C1 segment of cervical spinal cord (tissue), 14 donors: ENCODE results near the gene FAM217A.
"Not testable (repeated sequence)": the region's sequence is repeated elsewhere in the genome, so short reads cannot be mapped to it uniquely, and the experiment has no call there.

Source experiments
- DNase-seq, 14 donors: peaks; one replicate each; lab custom pipeline; 2025; lab: John Stamatoyannopoulos, UW

FAM217A gene, protein sequence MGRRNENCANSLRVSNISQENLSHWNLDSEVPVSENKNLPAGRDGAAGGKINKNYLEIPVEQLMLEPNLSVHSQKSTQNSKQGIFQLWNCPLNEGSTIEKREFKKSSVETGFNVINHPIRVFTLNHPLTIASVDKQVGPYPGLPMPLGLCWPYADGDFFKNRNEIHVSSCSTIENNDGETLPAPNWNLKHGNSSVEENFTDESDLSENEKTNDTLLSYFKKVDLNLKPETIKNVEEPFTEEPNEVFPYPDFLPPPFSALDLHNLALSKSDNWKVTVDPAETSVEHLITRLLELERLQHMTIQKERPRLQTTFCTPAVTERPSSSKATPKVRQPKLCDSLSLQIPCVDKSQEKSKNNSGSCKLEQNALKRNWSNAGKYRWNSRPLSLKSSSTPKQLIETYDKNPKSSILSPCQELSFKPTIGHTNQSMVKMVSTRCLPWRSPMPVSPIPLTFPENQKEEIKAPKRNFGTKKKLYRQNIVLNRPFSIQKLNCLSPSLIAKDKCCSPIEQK

DNA sequence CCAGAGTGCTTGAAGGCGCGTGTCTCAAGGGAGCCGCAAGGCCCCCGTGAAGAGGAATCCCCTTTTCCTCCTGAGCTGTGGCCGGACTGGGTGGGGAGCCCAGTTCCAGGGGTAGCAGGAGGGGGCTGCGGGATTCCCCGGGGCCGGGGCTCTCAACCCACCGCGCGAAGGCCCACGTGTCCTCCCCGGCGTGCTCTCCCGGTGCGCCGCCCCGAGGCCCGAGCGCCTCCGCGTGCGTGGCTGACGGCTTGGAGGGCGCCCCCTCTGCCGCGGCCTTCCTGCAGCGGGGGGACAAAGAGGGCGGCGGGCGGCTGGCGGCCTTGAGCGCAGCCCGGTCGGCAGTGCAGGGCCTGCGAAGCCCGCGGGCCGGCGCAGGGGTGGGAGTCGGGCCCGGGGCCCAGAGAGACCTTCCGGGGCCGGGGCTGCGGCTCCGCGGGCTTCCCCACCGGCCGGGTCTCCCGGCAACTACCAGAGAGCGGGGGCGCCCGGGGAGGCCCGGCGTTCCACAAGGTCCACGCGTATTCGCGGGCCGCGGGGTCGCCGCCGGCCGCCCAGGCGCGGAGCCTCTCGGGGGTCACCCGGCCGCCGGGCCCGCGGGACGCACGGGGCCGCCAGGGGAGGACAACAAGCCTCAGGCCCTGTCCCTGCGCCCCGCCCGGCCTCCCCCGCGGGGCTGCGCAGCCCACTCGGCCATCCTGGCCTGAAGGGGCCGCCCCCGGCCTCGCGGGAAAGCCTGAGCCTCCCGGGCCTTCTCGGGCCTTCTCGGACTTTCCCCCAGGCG lies at the start of gene FAM217A:
Gene FAM217A (minus strand): TSS at position 447 of the 781 bp plus-strand sequence. CDS start 1,723 bp downstream, outside the sequence.
- no peak for DNase-seq

DNA sequence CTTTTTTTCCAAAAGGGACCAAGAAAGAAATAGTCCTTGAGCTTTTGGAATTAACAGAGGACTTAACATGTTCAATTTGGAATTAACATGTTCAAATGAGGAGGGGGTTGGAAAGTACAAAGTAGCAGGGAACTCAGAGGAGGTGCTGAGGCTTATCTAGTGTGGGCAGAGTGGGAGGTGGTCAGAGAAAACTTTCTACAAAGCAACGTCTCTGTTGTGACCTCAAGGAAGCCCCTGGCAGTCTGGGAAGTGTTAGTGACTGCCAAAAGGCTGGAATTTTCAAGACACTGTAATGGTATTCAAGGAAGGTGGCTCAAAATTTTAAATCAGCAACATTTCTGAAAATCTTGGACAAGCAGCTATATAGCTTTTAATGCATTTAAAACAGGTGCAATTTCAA lies 49.1 kb upstream of the FAM217A start:
- no peak for DNase-seq

DNA sequence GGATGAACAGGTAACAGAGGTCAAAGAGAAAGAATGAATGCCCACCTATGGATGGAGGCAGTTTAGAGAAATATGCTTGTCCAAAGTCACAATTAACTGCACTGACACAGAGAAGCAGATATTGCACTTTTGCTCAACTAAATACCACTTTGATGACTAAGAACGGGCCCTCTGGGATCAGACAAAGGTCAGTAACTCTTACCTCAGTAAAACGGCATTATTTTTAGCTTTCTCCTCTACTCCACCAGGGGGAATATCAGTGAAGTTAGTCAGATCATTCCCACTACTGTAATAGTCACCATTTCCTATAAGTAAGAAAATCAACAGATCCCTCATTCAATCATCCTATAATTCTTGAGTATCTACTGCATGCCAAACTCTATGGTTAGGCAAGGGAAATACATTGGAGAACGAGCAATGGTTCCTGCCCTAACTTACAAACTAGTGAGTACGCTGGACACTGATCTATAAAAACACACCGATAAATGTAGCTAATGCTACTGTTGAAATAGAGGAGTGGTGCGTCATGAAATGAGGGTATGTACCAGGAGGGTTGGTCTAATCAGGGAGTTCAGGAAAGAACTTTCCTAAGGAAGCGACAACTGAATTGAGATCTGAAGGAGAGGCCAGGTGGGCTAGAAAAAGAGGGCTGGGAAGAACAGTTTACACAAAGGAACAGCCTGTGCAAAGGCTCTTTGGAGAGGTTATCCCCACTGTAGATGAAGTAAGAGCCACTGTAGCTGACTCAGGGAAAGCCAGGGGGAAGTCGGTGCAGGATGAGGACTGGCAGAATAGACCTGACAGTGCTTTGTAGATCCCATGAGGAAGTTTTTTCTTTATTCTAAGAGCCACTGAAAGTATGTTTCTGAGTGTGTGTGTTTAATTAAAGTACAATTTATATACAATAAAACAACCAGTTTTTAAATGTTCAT lies 47.3 kb upstream of the FAM217A start:
- DNase-seq = no peak

- no peak for DNase-seq
These were observed 46.6 kb upstream of the FAM217A start for GRCh38 chr6:4125500-4125899.

DNA sequence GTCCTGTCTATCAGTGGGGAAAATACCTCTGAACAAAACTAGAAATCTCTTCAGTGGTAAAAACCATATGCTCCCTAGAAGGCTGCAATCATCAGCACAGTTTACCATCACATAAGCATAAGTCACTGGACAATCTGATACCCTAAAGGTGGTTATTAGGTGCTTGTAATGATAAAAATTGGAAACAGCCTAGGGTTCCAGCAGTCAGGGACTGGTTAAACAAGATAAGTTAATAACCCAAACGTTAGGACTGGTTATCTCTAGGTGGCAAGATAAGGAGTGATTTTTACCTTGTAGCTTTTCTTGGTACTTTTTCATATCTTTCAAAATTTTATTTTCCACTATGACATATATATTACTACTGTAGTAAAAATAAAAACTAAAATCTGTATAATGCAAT lies 45.4 kb upstream of the FAM217A start:
- DNase-seq = no peak

DNA sequence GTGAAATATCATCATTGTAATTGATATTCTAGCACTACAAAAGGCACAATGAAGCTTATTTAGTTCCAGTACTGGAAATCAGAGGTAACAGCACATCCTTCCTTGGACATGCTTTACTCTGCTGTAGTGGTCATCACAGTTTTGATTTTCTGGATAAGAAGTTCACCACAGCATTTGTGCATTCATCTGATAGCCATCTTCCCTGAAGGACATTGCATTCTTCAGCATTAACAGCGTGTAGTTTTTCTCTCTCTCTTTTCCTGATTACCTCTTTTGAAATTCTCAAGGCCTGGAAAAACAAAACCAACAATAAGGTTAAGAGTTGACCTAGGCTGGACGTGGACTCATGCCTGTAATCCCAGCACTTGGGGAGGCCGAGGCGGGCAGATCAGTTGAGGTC lies 36.8 kb upstream of the FAM217A start:
- no peak for DNase-seq

DNA sequence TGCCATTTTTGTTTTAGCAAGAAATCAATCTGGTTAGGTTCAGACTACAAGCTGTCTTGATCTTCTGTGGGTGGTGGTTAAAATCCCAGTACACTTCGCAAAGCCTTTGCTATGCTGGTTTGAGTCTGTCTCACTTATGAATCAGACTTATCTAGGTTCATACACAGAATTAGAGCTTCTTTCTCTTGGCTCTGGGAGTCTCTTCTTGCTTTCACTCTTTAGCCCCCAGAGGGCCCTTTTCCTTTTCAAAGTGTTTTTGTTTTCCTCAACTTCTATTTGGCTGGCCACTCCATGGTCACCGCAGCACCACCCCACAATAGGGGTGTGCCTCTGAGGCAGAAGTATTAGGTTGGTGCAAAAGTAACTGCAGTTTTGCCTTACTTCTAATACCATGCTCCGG lies 35.2 kb upstream of the FAM217A start:
- DNase-seq = no peak

GRCh38 chr6:4113649-4114048 lies 34.7 kb upstream of the FAM217A start:
- DNase-seq = no peak

DNA sequence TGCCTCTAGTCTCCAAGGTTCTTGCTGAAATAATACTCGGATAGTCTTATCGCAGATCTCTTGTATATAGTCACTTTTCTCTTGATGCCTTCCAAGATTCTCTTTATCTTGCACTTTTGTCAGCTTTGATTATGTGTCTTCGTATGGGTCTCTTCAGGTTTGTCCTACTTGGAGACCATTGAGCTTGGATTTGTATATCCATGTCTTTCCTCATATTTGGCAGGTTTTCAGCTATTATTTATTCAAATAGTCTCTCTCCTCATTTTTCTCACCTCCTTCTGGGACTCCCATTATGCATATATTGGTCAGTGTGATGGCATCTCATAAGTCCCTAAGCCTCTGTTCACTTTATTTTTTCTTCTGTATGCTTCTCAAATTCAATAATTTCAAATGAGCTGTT lies 33.4 kb upstream of the FAM217A start:
- DNase-seq = no peak

DNA sequence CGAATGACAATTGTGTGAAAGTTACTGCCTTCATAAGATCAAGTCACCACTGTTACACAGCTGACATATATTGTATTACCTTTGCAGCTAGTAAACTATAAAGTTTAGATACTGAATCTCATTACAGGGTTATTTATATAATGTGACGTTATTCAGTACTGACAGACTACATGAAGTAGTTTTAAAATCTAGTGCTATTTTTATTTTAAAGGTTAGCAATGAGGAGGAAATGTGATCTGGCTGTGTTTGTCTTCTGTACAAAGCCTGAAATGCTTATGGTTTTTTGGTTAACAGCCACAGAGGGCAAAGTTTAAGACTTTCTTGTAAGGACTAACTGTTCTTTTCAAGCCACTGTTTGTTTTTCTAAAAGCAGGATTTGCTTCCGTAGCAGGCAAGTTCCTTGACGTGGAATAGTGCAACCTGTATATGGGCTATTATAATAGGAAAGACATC lies 30.5 kb upstream of the FAM217A start:
- not testable (repeated sequence) for DNase-seq

DNA sequence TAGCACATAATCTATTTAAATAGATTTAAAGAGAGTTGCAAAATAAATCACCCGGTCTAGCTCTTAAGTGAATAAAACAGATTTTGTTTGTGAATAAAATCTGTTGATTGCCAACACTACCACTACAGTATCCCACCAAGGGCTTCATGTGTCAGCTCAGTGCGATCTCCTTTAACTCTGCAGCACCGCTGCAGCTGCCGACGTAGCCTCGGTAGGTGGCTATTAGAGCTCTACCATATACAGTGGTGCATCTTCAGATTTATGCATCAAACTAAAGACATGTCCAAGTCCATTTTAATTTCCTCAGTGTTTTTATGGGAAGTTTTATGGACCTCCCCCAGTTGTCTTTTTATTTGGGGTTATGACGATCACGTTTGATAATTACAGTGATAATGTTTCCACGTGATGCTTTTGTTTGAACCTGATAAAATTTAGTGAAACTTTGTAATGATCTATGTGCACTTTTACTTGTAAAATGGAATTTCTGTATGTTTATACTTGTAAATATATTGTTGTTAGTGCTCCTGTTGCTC lies 29.7 kb upstream of the FAM217A start:
- no peak for DNase-seq

DNA sequence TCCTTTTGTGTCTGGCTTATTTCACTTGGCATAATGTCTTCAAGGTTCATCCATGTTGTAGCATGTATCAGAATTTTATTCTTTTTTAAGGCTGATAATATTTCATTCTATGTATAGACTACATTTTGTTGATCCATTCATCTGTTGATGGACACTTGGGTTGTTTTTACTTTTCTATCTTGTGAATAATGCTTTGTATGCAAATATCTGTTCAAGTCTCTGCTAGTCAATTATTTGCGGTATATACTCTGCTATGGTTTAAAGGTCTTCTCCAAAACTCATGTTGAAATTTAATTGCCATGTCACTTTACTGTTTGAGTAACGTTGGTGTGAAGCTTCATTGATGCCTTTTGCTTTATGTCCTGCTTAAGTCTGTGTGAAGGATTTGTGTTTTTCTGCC lies 28.9 kb upstream of the FAM217A start:
- DNase-seq = no peak

DNA sequence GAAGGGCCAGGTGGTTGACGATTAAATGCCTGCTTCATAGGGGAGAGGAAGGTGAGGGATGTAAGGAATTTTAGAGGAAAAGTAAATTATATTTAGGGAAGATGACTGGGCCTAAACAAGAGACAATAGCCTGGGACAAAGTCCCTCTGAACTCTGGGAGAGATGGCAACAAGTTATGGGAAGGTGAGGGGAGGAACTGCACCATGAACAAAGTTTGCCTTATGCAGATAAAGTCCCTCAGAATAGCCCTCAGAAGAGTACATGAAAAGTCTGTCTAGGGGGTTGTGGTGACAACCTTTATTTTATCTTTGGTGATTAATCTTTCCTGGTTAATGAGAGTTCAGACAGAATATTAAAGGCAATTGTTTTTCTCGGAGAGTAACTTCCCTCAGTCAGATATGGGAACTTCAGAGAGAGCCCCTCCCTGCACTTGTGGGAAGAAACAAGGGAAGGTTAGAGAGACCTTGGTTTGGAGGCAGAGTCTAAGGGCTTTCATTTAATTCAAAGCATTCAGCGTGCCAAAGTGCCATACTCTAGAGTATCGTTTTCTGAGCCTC lies 27.1 kb upstream of the FAM217A start:
- DNase-seq = no peak

DNA sequence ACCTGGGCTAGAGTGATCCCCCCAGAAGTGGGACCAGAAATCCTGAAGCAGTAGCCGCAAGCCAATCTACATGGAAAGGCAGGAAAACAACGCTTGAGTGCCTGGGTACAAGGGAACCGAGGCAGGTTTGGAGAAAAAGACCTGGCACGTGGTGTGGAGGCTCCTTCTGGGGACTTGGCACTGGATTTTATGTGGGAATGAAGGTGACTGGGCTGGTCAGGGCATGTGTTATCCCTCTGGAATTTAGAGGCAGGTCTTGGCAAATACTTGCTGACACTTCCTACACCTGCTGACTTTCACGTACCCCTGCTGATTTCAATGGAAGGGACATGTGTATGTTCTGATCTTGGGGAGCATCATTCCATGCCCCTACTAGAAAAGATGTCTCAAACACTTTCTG lies 25.0 kb upstream of the FAM217A start:
- DNase-seq = peak in 1 of 14 donors; percentile 10

- DNase-seq = peak in 1 of 14 donors; percentile 64
These were observed 23.8 kb upstream of the FAM217A start for GRCh38 chr6:4102687-4103244.

DNA sequence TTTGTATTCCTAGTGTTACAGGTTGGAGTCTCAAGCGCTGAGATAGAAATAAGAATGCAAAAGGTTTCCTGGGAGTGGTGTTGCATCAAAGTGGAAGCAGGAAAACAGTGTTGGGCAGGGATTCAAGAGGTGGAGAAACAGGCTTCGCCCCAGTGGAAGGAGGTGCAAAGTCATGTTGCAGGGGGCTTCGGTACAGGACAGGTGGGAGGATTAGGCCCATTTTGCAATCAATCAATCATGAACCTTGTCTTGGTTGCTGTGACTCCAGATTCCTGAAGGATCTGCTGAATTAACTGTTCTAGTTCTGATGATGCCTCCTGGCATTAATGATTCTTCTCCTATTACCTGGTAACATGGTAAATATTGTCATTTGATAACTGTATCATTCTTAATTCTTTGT lies 22.4 kb upstream of the FAM217A start:
- no peak for DNase-seq

- DNase-seq = no peak
These were observed 21.7 kb upstream of the FAM217A start for GRCh38 chr6:4100655-4101054.

DNA sequence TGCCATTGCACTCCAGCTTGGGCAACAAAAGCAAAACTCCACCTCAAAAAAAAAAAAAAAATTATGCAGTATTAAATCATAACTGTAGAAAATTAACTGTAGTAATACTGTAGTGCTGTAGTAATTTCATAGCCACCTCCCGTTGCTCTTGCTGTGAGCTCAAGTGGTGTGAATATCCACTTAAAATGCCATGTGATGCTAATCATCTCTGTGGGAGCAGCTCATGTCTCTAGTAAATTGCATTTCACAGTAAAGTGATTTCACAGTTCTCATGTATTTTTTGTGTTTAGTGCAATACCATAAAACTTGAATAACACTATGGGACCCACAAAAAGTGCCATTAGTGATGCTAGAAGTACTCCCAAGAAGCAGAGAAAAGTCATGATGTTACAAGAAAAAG lies 14.4 kb upstream of the FAM217A start:
- DNase-seq = no peak

DNA sequence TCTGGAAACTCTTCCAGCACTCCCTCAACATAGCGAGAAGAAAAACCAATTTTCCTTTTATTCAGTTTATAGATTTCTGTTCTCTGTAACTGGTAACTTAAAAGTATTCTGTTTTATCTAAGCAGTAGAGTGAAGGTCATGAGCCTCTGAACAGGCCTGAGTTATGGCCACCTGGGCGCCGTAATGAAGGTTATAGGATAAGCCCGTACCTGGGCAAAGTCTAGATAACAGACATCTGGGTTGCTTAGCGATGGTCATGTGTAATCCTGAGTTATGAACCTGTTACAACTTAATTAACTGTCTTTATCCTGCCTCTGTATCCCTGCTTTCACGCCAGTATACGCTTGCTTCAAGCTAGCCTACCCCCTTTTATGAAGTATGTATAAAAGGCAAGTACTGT lies 13.0 kb upstream of the FAM217A start:
- DNase-seq = no peak

DNA sequence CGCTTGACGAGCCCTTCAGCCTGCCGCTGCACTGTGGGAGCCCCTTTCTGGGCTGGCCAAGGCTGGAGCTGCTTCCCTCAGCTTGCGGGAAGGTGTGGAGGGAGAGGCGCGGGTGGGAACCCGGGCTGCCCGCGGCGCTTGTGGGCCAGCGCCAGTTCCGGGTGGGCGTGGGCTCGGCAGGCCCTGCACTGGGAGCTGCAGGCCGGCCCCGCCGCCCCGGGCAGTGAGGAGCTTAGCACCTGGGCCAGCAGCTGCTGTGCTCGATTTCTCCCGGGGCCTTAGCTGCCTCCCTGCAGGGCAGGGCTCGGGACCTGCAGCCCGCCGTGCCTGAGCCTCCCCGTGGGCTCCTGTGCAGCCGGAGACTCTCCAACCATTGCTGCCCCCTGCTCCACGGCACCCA lies 11.1 kb upstream of the FAM217A start:
- DNase-seq = not testable (repeated sequence)

GRCh38 chr6:4088704-4089103 lies 9.8 kb upstream of the FAM217A start:
- no peak for DNase-seq
